ENCODE results near the gene RIMBP3C. TPM values are rescaled to one million over a fixed set of nuclear protein-coding genes. Genes with fewer than 3 reads are reported as not detected.
A peak's percentile ranks its signal among the peaks of the same experiment; 100 is the strongest.

Gene RIMBP3C
- total RNA-seq, 1 experiment from 2014 or later, result 0.44 TPM

GRCh38 chr22:21570398-21570797 lies 19.1 kb upstream of the RIMBP3C start:
- ATAC-seq, result no peak
- no peaks in the 10 kb centered on the region; the same call in 1 of the 2 replicates for H3K27me3 Mint-ChIP-seq (ENCODE audit: low read depth)
- POLR2A ChIA-PET, result no interaction called here
- H3K4me1 Mint-ChIP-seq, result peaks cover 43% of the 10 kb centered on the region
- DNase-seq (ENCODE audit: low spot score), result no peak
- CTCF ChIA-PET, result interaction anchor here (1.1 kb wide), 1 partner anchor 21 kb away, joined by 3 read pairs; no protein-coding TSS in a partner anchor
- H3K27ac Mint-ChIP-seq, result no peak overlapping the region
- H3K9me3 Mint-ChIP-seq, result no peaks in the 10 kb centered on the region
- H3K36me3 Mint-ChIP-seq, result peaks cover 4% of the 10 kb centered on the region; the same call in 1 of the 2 replicates
- TF ChIP-seq USF2 (CRISPR knock-in tag; IDR thresholded peaks at IDR 0.05), result no peak
- TF ChIP-seq FOXK1 (CRISPR knock-in tag; IDR thresholded peaks at IDR 0.05), result no peak
- no peak for TF ChIP-seq ZNF671 (CRISPR knock-in tag; IDR thresholded peaks at IDR 0.05)
- no peak for TF ChIP-seq ZNF121 (CRISPR knock-in tag; IDR thresholded peaks at IDR 0.05)
- TF ChIP-seq ETV6 (CRISPR knock-in tag; IDR thresholded peaks at IDR 0.05), result no peak
- no peak for TF ChIP-seq CREB1 (CRISPR knock-in tag; IDR thresholded peaks at IDR 0.05)
- no peak for TF ChIP-seq CTCF (IDR thresholded peaks at IDR 0.05)
- TF ChIP-seq TEAD4 (CRISPR knock-in tag; IDR thresholded peaks at IDR 0.05), result no peak
- no peak for TF ChIP-seq IRF1 (CRISPR knock-in tag; IDR thresholded peaks at IDR 0.05)
- no peak for TF ChIP-seq ARID4B (CRISPR knock-in tag; IDR thresholded peaks at IDR 0.05; ENCODE audit: borderline replicate concordance)
- H3K4me3 Mint-ChIP-seq, result peak overlapping the region; percentile 95

GRCh38 chr22:21569459-21570170 lies 18.4 kb upstream of the RIMBP3C start:
- peak overlapping the region; percentile 58 for H3K27ac Mint-ChIP-seq
- H3K4me1 Mint-ChIP-seq, result peaks cover 43% of the 10 kb centered on the region
- H3K36me3 Mint-ChIP-seq, result peaks cover 4% of the 10 kb centered on the region; the same call in 1 of the 2 replicates
- H3K9me3 Mint-ChIP-seq, result no peaks in the 10 kb centered on the region
- ATAC-seq (no peak), DNase-seq (ENCODE audit: low spot score) (no peak)
- ChIA-PET CTCF (interaction anchor here (0.8 to 2.5 kb wide), 4 partner anchors 22 to 72 kb away, joined by 3 to 8 read pairs (median 4); partner anchors contain the start of genes SDF2L1 and YDJC), POLR2A (interaction anchor here (1.0 kb wide), 1 partner anchor 60 kb away, joined by 3 read pairs; no protein-coding TSS in a partner anchor)
- no peaks in the 10 kb centered on the region; the same call in 1 of the 2 replicates for H3K27me3 Mint-ChIP-seq (ENCODE audit: low read depth)
- H3K4me3 Mint-ChIP-seq, result peak overlapping the region; percentile 95
- TF ChIP-seq NR2C2 (CRISPR knock-in tag; IDR thresholded peaks at IDR 0.05), result no peak
- TF ChIP-seq ZNF138 (CRISPR knock-in tag; conservative IDR thresholded peaks at IDR 0.05), result no peak
- no peak for TF ChIP-seq ZNF532 (CRISPR knock-in tag; IDR thresholded peaks at IDR 0.05; ENCODE audit: borderline replicate concordance)
- TF ChIP-seq ESRRA (CRISPR knock-in tag; IDR thresholded peaks at IDR 0.05; ENCODE audit: borderline replicate concordance), result no peak
- no peak for TF ChIP-seq IRF2 (CRISPR knock-in tag; IDR thresholded peaks at IDR 0.05; ENCODE audit: borderline replicate concordance, low read depth)
- TF ChIP-seq USF1 (CRISPR knock-in tag; IDR thresholded peaks at IDR 0.05), result no peak
- no peak for TF ChIP-seq ZNF121 (CRISPR knock-in tag; IDR thresholded peaks at IDR 0.05)
- no peak for TF ChIP-seq NFYB (CRISPR knock-in tag; conservative IDR thresholded peaks at IDR 0.05; ENCODE audit: low read depth)
- TF ChIP-seq NFE2L1 (CRISPR knock-in tag; IDR thresholded peaks at IDR 0.05), result no peak
- TF ChIP-seq SMAD4 (CRISPR knock-in tag; IDR thresholded peaks at IDR 0.05), result no peak
- no peak for TF ChIP-seq SP1 (CRISPR knock-in tag; conservative IDR thresholded peaks at IDR 0.05)
- no peak for TF ChIP-seq FOXK1 (CRISPR knock-in tag; IDR thresholded peaks at IDR 0.05)
- no peak for TF ChIP-seq USF2 (CRISPR knock-in tag; IDR thresholded peaks at IDR 0.05)
- TF ChIP-seq TP53 (CRISPR knock-in tag; IDR thresholded peaks at IDR 0.05), result no peak
